ENCODE data around the gene TXNRD2. TPM values are rescaled to one million over a fixed set of nuclear protein-coding genes. Genes with fewer than 3 reads are reported as not detected.
"Not testable (repeated sequence)": the region's sequence is repeated elsewhere in the genome, so short reads cannot be mapped to it uniquely, and the experiment has no call there.

The TXNRD2 gene
- total RNA-seq, 2 donors from 2014 or later: 4.6 to 33.0 TPM

- not testable (repeated sequence) for H3K36me3 Mint-ChIP-seq; DNase-seq (ENCODE audit: low spot score in 2 of 2); H3K9me3 Mint-ChIP-seq; ATAC-seq; H3K27ac Mint-ChIP-seq
Measured at GRCh38 chr22:19907902-19908301, 33.7 kb downstream of the TXNRD2 start.

- not testable (repeated sequence) for ATAC-seq; H3K27ac Mint-ChIP-seq; H3K36me3 Mint-ChIP-seq; H3K9me3 Mint-ChIP-seq; DNase-seq (ENCODE audit: low spot score in 2 of 2)
Measured at GRCh38 chr22:19906864-19907263, 34.8 kb downstream of the TXNRD2 start.

GRCh38 chr22:19905347-19906276 is 36.0 kb downstream of the TXNRD2 start:
- no peak overlapping the region for H3K27ac Mint-ChIP-seq
- no peak for ATAC-seq
- H3K9me3 Mint-ChIP-seq: no peaks in the 10 kb centered on the region
- H3K36me3 Mint-ChIP-seq: no peaks in the 10 kb centered on the region
- no peak for DNase-seq (ENCODE audit: low spot score in 2 of 2)

- no peaks in the 10 kb centered on the region for H3K9me3 Mint-ChIP-seq
- no peaks in the 10 kb centered on the region for H3K36me3 Mint-ChIP-seq
- ATAC-seq (no peak), DNase-seq (ENCODE audit: low spot score in 2 of 2) (no peak)
- H3K27ac Mint-ChIP-seq: no peak overlapping the region
Measured at GRCh38 chr22:19904935-19905334, 36.7 kb downstream of the TXNRD2 start.

GRCh38 chr22:19904174-19904856 is 37.3 kb downstream of the TXNRD2 start:
- no peaks in the 10 kb centered on the region for H3K9me3 Mint-ChIP-seq
- DNase-seq (ENCODE audit: low spot score in 2 of 2): no peak
- no peaks in the 10 kb centered on the region for H3K36me3 Mint-ChIP-seq
- H3K27ac Mint-ChIP-seq: no peak overlapping the region
- no peak for ATAC-seq

- Mint-ChIP-seq H3K27ac (no peak overlapping the region), H3K9me3 (no peaks in the 10 kb centered on the region), H3K36me3 (no peaks in the 10 kb centered on the region)
- DNase-seq (ENCODE audit: low spot score in 2 of 2): no peak
- ATAC-seq: no peak
Measured at GRCh38 chr22:19903513-19903912, 38.1 kb downstream of the TXNRD2 start.

- ATAC-seq: no peak
Measured at GRCh38 chr22:19903031-19903430, 38.6 kb downstream of the TXNRD2 start.

GRCh38 chr22:19902245-19902715 is 39.3 kb downstream of the TXNRD2 start:
- ATAC-seq: no peak
- H3K9me3 Mint-ChIP-seq: no peaks in the 10 kb centered on the region

More at GRCh38 chr22:19903031-19903430, 38.6 kb downstream of the TXNRD2 start:
- Mint-ChIP-seq H3K36me3 (no peaks in the 10 kb centered on the region), H3K27ac (no peak overlapping the region), H3K9me3 (no peaks in the 10 kb centered on the region)
- DNase-seq (ENCODE audit: low spot score in 2 of 2): no peak

GRCh38 chr22:19901577-19902244 is 39.9 kb downstream of the TXNRD2 start:
- ATAC-seq (no peak), DNase-seq (ENCODE audit: low spot score in 2 of 2) (no peak)
- Mint-ChIP-seq H3K36me3 (no peaks in the 10 kb centered on the region), H3K27ac (no peak overlapping the region), H3K9me3 (no peaks in the 10 kb centered on the region)

More at GRCh38 chr22:19902245-19902715, 39.3 kb downstream of the TXNRD2 start:
- Mint-ChIP-seq H3K36me3 (no peaks in the 10 kb centered on the region), H3K27ac (no peak overlapping the region)
- DNase-seq (ENCODE audit: low spot score in 2 of 2): no peak

GRCh38 chr22:19900707-19901436 is 40.7 kb downstream of the TXNRD2 start:
- DNase-seq (ENCODE audit: low spot score in 2 of 2): no peak
- H3K27ac Mint-ChIP-seq: no peak overlapping the region
- H3K9me3 Mint-ChIP-seq: no peaks in the 10 kb centered on the region
- no peak for ATAC-seq
- no peaks in the 10 kb centered on the region for H3K36me3 Mint-ChIP-seq

- H3K27ac Mint-ChIP-seq: peak overlapping the region in 1 of 2 donors; percentile 56
- H3K36me3 Mint-ChIP-seq: no peaks in the 10 kb centered on the region
- no peak for ATAC-seq
- no peak for DNase-seq (ENCODE audit: low spot score in 2 of 2)
- no peaks in the 10 kb centered on the region for H3K9me3 Mint-ChIP-seq
Measured at GRCh38 chr22:19898831-19899567, 42.6 kb downstream of the TXNRD2 start.

GRCh38 chr22:19898145-19898544 is 43.5 kb downstream of the TXNRD2 start:
- no peaks in the 10 kb centered on the region for H3K36me3 Mint-ChIP-seq
- no peak for ATAC-seq

GRCh38 chr22:19897726-19898125 is 43.9 kb downstream of the TXNRD2 start:
- DNase-seq (ENCODE audit: low spot score in 2 of 2): no peak
- Mint-ChIP-seq H3K9me3 (no peaks in the 10 kb centered on the region), H3K36me3 (no peaks in the 10 kb centered on the region), H3K27ac (no peak overlapping the region)
- ATAC-seq: no peak

More at GRCh38 chr22:19898145-19898544, 43.5 kb downstream of the TXNRD2 start:
- DNase-seq (ENCODE audit: low spot score in 2 of 2): no peak
- H3K27ac Mint-ChIP-seq: no peak overlapping the region
- no peaks in the 10 kb centered on the region for H3K9me3 Mint-ChIP-seq

GRCh38 chr22:19896665-19897355 is 44.8 kb downstream of the TXNRD2 start:
- Mint-ChIP-seq H3K9me3 (no peaks in the 10 kb centered on the region), H3K36me3 (peaks cover 0 to 5% of the 10 kb centered on the region in 2 donors), H3K27ac (peak overlapping the region; percentile 50 to 67)
- no peak for DNase-seq (ENCODE audit: low spot score in 2 of 2)
- ATAC-seq: peak; percentile 23 to 35

GRCh38 chr22:19895160-19895849 is 46.3 kb downstream of the TXNRD2 start:
- peak overlapping the region; percentile 50 to 67 for H3K27ac Mint-ChIP-seq

More at GRCh38 chr22:19895160-19895849, 46.3 kb downstream of the TXNRD2 start:
- Mint-ChIP-seq H3K36me3 (peaks cover 0 to 5% of the 10 kb centered on the region in 2 donors), H3K9me3 (no peaks in the 10 kb centered on the region)
- no peak for DNase-seq (ENCODE audit: low spot score in 2 of 2)
- no peak for ATAC-seq
